ENCODE results near the gene HIVEP2.
"Not testable (repeated sequence)": the region's sequence is repeated elsewhere in the genome, so short reads cannot be mapped to it uniquely, and the experiment has no call there.

HIVEP2 gene

GRCh38 chr6:142945049-142945445 lies at the start of gene HIVEP2:
TSS of gene HIVEP2 (minus strand) at chr6:142945176. CDS start at chr6:142774738, 170,438 bp downstream.
- peak; percentile 90 for DNase-seq

- DNase-seq: no peak
These were observed 49.0 kb upstream of the HIVEP2 start for GRCh38 chr6:142993977-142994376.

GRCh38 chr6:142987490-142987889 lies 42.5 kb upstream of the HIVEP2 start:
- no peak for DNase-seq

- no peak for DNase-seq
These were observed 40.3 kb upstream of the HIVEP2 start for GRCh38 chr6:142985281-142985680.

- no peak for DNase-seq
These were observed 39.4 kb upstream of the HIVEP2 start for GRCh38 chr6:142984386-142984785.

GRCh38 chr6:142975365-142975764 lies 30.4 kb upstream of the HIVEP2 start:
- DNase-seq: no peak

- not testable (repeated sequence) for DNase-seq
These were observed 26.0 kb upstream of the HIVEP2 start for GRCh38 chr6:142970941-142971340.

- no peak for DNase-seq
These were observed 23.6 kb upstream of the HIVEP2 start for GRCh38 chr6:142968601-142969000.

GRCh38 chr6:142966294-142966693 lies 21.3 kb upstream of the HIVEP2 start:
- DNase-seq: peak; percentile 14

GRCh38 chr6:142965164-142965563 lies 20.2 kb upstream of the HIVEP2 start:
- no peak for DNase-seq

- no peak for DNase-seq
These were observed 15.1 kb upstream of the HIVEP2 start for GRCh38 chr6:142960098-142960497.

GRCh38 chr6:142958343-142958742 lies 13.4 kb upstream of the HIVEP2 start:
- DNase-seq: no peak

- no peak for DNase-seq
These were observed 11.8 kb upstream of the HIVEP2 start for GRCh38 chr6:142956726-142957125.

GRCh38 chr6:142954844-142955243 lies 9.9 kb upstream of the HIVEP2 start:
- DNase-seq: no peak

- no peak for DNase-seq
These were observed 8.6 kb upstream of the HIVEP2 start for GRCh38 chr6:142953373-142954273.

- no peak for DNase-seq
These were observed 7.6 kb upstream of the HIVEP2 start for GRCh38 chr6:142952614-142953013.

- DNase-seq: no peak
These were observed 5.3 kb upstream of the HIVEP2 start for GRCh38 chr6:142950291-142950690.

GRCh38 chr6:142947714-142948480 lies 2.9 kb upstream of the HIVEP2 start:
- DNase-seq: peak; percentile 70

- DNase-seq: peak; percentile 85
These were observed 2.1 kb upstream of the HIVEP2 start for GRCh38 chr6:142946924-142947713.

- peak; percentile 94 for DNase-seq
These were observed 1.4 kb upstream of the HIVEP2 start for GRCh38 chr6:142946181-142946923.

- peak; percentile 57 for DNase-seq
These were observed 637 bp upstream of the HIVEP2 start for GRCh38 chr6:142945446-142946180.
